ENCODE results near the gene RUNX2.

GRCh38 chr6:45417436-45417835 lies 89.3 kb downstream of the RUNX2 start:
- TF ChIP-seq TAF1 (conservative IDR thresholded peaks at IDR 0.05) (no peak), CTCF (IDR thresholded peaks at IDR 0.05; ENCODE audit: low read depth, low read length, missing input control) (no peak), MAX (IDR thresholded peaks at IDR 0.05) (no peak), REST (IDR thresholded peaks at IDR 0.05) (no peak), EGR1 (IDR thresholded peaks at IDR 0.05; ENCODE audit: low read depth in 2 of 2) (no peak), GABPA (IDR thresholded peaks at IDR 0.05 in 1 of 2, conservative IDR thresholded peaks at IDR 0.05 in 1 of 2) (no peak), ZBTB33 (IDR thresholded peaks at IDR 0.05) (no peak), SP1 (IDR thresholded peaks at IDR 0.05) (no peak), ATF3 (IDR thresholded peaks at IDR 0.05) (no peak), RAD21 (IDR thresholded peaks at IDR 0.05) (no peak), JUND (IDR thresholded peaks at IDR 0.05) (no peak), YY1 (IDR thresholded peaks at IDR 0.05) (no peak)

All from liver (tissue), 3 donors.